Muscle layer of duodenum (tissue), 2 donors: ENCODE results near the gene CLDN24.
"Not testable (repeated sequence)": the region's sequence is repeated elsewhere in the genome, so short reads cannot be mapped to it uniquely, and the experiment has no call there.

Source experiments
- H3K27ac ChIP-seq: one replicate; pipeline ENCODE4 v1.7.0; 2013; ENCODE audit warnings: mild to moderate bottlenecking, low read length
- H3K27me3 ChIP-seq: one replicate; pipeline ENCODE4 v1.7.0; 2013; ENCODE audit warnings: low read depth, mild to moderate bottlenecking, control low read depth, low read length
- H3K36me3 ChIP-seq, 2 donors: one replicate each; pipeline ENCODE4 v1.7.0; 2013; ENCODE audit warnings: low read length in 2 of 2, control low read depth in 1 of 2, mild to moderate bottlenecking in 1 of 2; ENCODE audit not compliant: insufficient read depth in 2 of 2, control insufficient read depth in 1 of 2
- H3K4me1 ChIP-seq, 2 donors: one replicate each; pipeline ENCODE4 v1.7.0; 2013; ENCODE audit warnings: low read length in 2 of 2, mild to moderate bottlenecking in 2 of 2, control low read depth in 1 of 2, moderate library complexity in 1 of 2; ENCODE audit not compliant: insufficient read depth in 2 of 2, control insufficient read depth in 1 of 2
- H3K4me3 ChIP-seq, 2 donors: one replicate each; pipeline ENCODE4 v1.7.0; 2013; ENCODE audit warnings: low read length in 2 of 2, low read depth in 1 of 2, mild to moderate bottlenecking in 1 of 2
- H3K9me3 ChIP-seq, 2 donors: one replicate each; pipeline ENCODE4 v1.7.0; 2013; ENCODE audit warnings: low read length in 2 of 2, control low read depth in 1 of 2, mild to moderate bottlenecking in 1 of 2; ENCODE audit not compliant: control insufficient read depth in 1 of 2
- donor health status: healthy.

Gene CLDN24

GRCh38 chr4:183329954-183330742 is 7.9 kb upstream of the CLDN24 start:
- Histone ChIP-seq H3K27ac (no peak overlapping the region), H3K9me3 (no peaks in the 10 kb centered on the region), H3K36me3 (peaks cover 0 to 5% of the 10 kb centered on the region in 2 donors), H3K4me1 (no peaks in the 10 kb centered on the region), H3K4me3 (no peak overlapping the region), H3K27me3 (peaks cover 4% of the 10 kb centered on the region)

GRCh38 chr4:183329244-183329643 is 7.0 kb upstream of the CLDN24 start:
- peaks cover 0 to 5% of the 10 kb centered on the region in 2 donors for H3K36me3 ChIP-seq
- no peak overlapping the region for H3K4me3 ChIP-seq
- no peaks in the 10 kb centered on the region for H3K9me3 ChIP-seq
- no peak overlapping the region for H3K27ac ChIP-seq
- no peaks in the 10 kb centered on the region for H3K4me1 ChIP-seq
- H3K27me3 ChIP-seq = peaks cover 4% of the 10 kb centered on the region

GRCh38 chr4:183328832-183329231 is 6.6 kb upstream of the CLDN24 start:
- H3K9me3 ChIP-seq = no peaks in the 10 kb centered on the region
- no peaks in the 10 kb centered on the region for H3K4me1 ChIP-seq
- peaks cover 0 to 5% of the 10 kb centered on the region in 2 donors for H3K36me3 ChIP-seq
- peaks cover 2% of the 10 kb centered on the region for H3K27me3 ChIP-seq
- no peak overlapping the region for H3K27ac ChIP-seq
- H3K4me3 ChIP-seq = no peak overlapping the region

GRCh38 chr4:183327827-183328226 is 5.6 kb upstream of the CLDN24 start:
- H3K9me3 ChIP-seq = no peaks in the 10 kb centered on the region
- H3K27ac ChIP-seq = no peak overlapping the region
- H3K27me3 ChIP-seq = no peaks in the 10 kb centered on the region
- no peak overlapping the region for H3K4me3 ChIP-seq
- H3K4me1 ChIP-seq = no peaks in the 10 kb centered on the region
- peaks cover 0 to 5% of the 10 kb centered on the region in 2 donors for H3K36me3 ChIP-seq

GRCh38 chr4:183326853-183327252 is 4.6 kb upstream of the CLDN24 start:
- Histone ChIP-seq H3K4me3 (no peak overlapping the region), H3K27ac (no peak overlapping the region), H3K4me1 (no peaks in the 10 kb centered on the region), H3K36me3 (peaks cover 0 to 5% of the 10 kb centered on the region in 2 donors), H3K27me3 (no peaks in the 10 kb centered on the region), H3K9me3 (no peaks in the 10 kb centered on the region)

GRCh38 chr4:183326387-183326786 is 4.2 kb upstream of the CLDN24 start:
- not testable (repeated sequence) for H3K27ac ChIP-seq, H3K27me3 ChIP-seq, H3K4me3 ChIP-seq, H3K4me1 ChIP-seq, H3K9me3 ChIP-seq, H3K36me3 ChIP-seq

- H3K27me3 ChIP-seq = no peaks in the 10 kb centered on the region
- no peak overlapping the region for H3K4me3 ChIP-seq
- H3K36me3 ChIP-seq = peaks cover 0 to 5% of the 10 kb centered on the region in 2 donors
- no peaks in the 10 kb centered on the region for H3K4me1 ChIP-seq
- no peaks in the 10 kb centered on the region for H3K9me3 ChIP-seq
- H3K27ac ChIP-seq = no peak overlapping the region
These were observed 2.4 kb upstream of the CLDN24 start for GRCh38 chr4:183324619-183325018.

- not testable (repeated sequence) for H3K36me3 ChIP-seq, H3K27ac ChIP-seq, H3K4me3 ChIP-seq, H3K9me3 ChIP-seq, H3K4me1 ChIP-seq, H3K27me3 ChIP-seq
These were observed 1.8 kb upstream of the CLDN24 start for GRCh38 chr4:183324056-183324455.

- no peaks in the 10 kb centered on the region for H3K27me3 ChIP-seq
- no peak overlapping the region for H3K27ac ChIP-seq
- no peaks in the 10 kb centered on the region for H3K9me3 ChIP-seq
- no peak overlapping the region for H3K4me3 ChIP-seq
- no peaks in the 10 kb centered on the region for H3K4me1 ChIP-seq
- peaks cover 0 to 11% of the 10 kb centered on the region in 2 donors for H3K36me3 ChIP-seq
These were observed 1.1 kb upstream of the CLDN24 start for GRCh38 chr4:183323295-183323694.

- Histone ChIP-seq H3K27ac (no peak overlapping the region), H3K4me1 (no peaks in the 10 kb centered on the region), H3K27me3 (no peaks in the 10 kb centered on the region), H3K36me3 (peaks cover 0 to 7% of the 10 kb centered on the region in 2 donors), H3K4me3 (no peak overlapping the region), H3K9me3 (no peaks in the 10 kb centered on the region)
These were observed 710 bp downstream of the CLDN24 start for GRCh38 chr4:183321516-183321915.

- peaks cover 0 to 4% of the 10 kb centered on the region in 2 donors for H3K4me1 ChIP-seq
- H3K27ac ChIP-seq = no peak overlapping the region
- no peaks in the 10 kb centered on the region for H3K27me3 ChIP-seq
- H3K9me3 ChIP-seq = no peaks in the 10 kb centered on the region
- H3K36me3 ChIP-seq = peaks cover 0 to 6% of the 10 kb centered on the region in 2 donors
- H3K4me3 ChIP-seq = no peak overlapping the region
These were observed 1.1 kb downstream of the CLDN24 start for GRCh38 chr4:183321079-183321478.
